Measurements from ENCODE around the gene SHROOM3.

SHROOM3 gene

GRCh38 chr4:76821641-76822040, 386.6 kb downstream of the SHROOM3 start:
- DNase-seq (ENCODE audit: low read depth in 3 of 3): no peak

DNA sequence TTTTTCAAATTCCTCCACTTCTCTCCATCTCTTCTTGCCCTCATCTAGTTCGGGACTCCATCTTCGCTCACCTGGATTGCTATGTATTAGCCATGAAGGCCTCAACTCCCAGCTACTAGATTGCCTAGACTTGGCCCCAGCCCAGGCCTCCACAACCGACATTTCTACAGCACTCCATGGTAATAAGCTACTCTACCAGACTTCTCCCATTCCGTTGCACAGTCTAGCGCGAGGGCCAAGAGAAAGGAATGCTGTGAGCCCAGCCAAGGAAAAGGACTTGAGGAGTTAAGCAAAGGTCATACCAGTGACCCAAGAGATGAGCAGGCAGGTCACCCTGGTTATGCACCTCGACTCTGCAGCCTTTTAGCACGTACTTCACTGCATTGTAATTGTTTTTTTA, 387.3 kb downstream of the SHROOM3 start:
- DNase-seq (ENCODE audit: low read depth in 3 of 3): no peak

GRCh38 chr4:76823495-76823894, 388.5 kb downstream of the SHROOM3 start:
- no peak for DNase-seq (ENCODE audit: low read depth in 3 of 3)

GRCh38 chr4:76830612-76830963, 395.6 kb downstream of the SHROOM3 start:
- no peak for DNase-seq (ENCODE audit: low read depth in 3 of 3)

DNA sequence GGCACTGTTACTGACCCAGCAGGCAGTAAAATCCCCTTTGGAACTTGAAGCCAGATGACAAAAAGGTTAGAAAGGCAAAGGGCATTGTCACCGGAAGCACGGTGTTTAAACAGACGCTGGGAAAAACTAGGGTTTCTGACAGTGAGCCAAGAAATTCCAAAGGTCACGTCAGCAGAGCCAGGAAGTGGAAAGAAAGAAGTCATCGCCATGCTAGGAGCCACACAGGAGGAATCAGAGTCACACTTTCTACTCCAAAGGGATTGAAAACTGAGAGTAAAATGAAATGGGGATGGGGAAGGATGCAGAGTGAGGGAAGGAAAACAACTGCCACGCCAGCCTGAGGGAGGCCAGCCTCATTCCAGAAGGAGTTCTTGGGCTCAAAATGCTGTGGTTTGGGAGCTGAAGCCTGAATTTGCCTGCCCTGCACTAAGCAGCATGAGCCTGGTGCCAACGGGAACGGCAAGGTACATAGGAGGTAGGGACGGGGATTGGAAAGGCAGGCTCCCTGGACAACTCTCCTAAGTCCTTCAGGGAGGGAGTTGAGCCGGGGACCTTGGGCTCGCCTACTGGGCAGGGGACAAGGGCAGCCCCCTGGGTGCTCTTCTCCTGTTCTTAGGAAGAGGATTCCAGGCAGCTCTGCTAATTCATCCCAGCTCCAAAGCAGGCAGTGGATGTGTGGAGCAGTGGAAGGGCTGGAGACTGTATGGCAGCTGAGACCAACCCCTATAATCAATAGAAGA, 396.1 kb downstream of the SHROOM3 start:
- DNase-seq (ENCODE audit: low read depth in 3 of 3): no peak

DNA sequence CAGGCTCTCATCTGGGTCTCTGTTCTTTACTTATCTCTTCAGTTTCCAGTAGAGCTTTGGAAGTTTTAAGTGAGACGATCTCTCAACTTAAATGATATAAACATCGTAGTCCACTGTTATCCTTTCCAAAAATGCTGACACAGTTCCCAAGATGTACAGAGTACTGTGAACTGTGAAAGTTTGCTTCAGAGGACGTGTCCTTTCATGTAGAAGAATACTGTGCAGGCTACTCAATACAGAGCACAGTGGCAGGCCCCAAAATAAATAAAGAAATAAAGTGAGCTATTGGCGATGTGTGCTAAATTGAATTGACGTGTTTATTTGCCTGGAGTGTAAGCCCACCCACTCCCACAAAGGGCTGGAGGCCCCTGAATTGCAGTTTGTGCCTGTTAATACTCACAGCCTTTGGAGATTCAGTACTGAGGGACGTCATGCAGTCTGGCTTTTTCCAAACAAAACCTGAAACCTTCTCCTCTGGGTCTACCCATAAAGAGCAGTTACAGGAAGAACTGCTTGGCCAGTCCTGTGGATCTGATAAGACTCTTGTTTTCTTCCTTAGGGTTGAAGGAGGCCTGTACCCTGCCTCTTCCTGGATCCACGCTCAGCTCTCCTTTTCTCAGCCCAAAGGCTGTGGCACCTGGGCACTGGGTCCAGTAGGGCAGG, 396.8 kb downstream of the SHROOM3 start:
- DNase-seq (ENCODE audit: low read depth in 3 of 3): no peak

Data from stimulated activated CD4-positive, alpha-beta T cell treated with anti-CD3 and anti-CD28 coated beads, TNF-alpha, amount 100 ng/mL, for 48 hours (primary cell).